ENCODE results near the gene CXCR3.

Gene CXCR3

GRCh38 chrX:71629467-71629866 lies 11.2 kb upstream of the CXCR3 start:
- no peak for TF ChIP-seq CTCF (IDR thresholded peaks at IDR 0.05)

- no peak for TF ChIP-seq CTCF (IDR thresholded peaks at IDR 0.05)
These were observed 9.5 kb upstream of the CXCR3 start for GRCh38 chrX:71627588-71628404.

- no peak for TF ChIP-seq CTCF (IDR thresholded peaks at IDR 0.05)
These were observed 8.3 kb upstream of the CXCR3 start for GRCh38 chrX:71626576-71626975.

- no peak for TF ChIP-seq CTCF (IDR thresholded peaks at IDR 0.05)
These were observed 7.2 kb upstream of the CXCR3 start for GRCh38 chrX:71625471-71625870.

GRCh38 chrX:71623714-71624113 lies 5.4 kb upstream of the CXCR3 start:
- TF ChIP-seq CTCF (IDR thresholded peaks at IDR 0.05), result no peak

GRCh38 chrX:71622576-71623450 lies 4.5 kb upstream of the CXCR3 start:
- no peak for TF ChIP-seq CTCF (IDR thresholded peaks at IDR 0.05)

- TF ChIP-seq CTCF (IDR thresholded peaks at IDR 0.05), result no peak
These were observed 3.8 kb upstream of the CXCR3 start for GRCh38 chrX:71622032-71622575.
